Kidney (tissue), 14 donors: ENCODE data around the gene MUS81. TPM values are rescaled to one million over a fixed set of nuclear protein-coding genes. Genes with fewer than 3 reads are reported as not detected.

Experiments
- DNase-seq, 5 donors: peaks; one replicate each; pipeline ENCODE4 v3.0.0-alpha.2; 2013 to 2020
- FAIRE-seq: peaks from 2 replicates; lab custom pipeline; 2012; peaks lifted over from hg19 to GRCh38; lab: Jason Lieb, UNC
- H3K27ac ChIP-seq, 2 donors: one replicate each; pipeline ENCODE4 v1.7.0; 2013; ENCODE audit warnings: low read depth in 2 of 2, low read length in 2 of 2, inconsistent platforms in 1 of 2
- H3K27me3 ChIP-seq: one replicate; pipeline ENCODE4 v1.7.1; 2013; ENCODE audit warnings: low read length, inconsistent platforms; ENCODE audit not compliant: control insufficient read depth, insufficient read depth
- H3K36me3 ChIP-seq, 3 donors: one replicate each; pipeline versions ENCODE4 v1.7.0 to v1.7.1; 2013; ENCODE audit warnings: low read length in 3 of 3, control low read depth in 1 of 3, inconsistent platforms in 1 of 3; ENCODE audit not compliant: insufficient read depth in 3 of 3, control insufficient read depth in 2 of 3
- H3K4me1 ChIP-seq, 3 donors: one replicate each; pipeline versions ENCODE4 v1.7.0 to v1.7.1; 2013; ENCODE audit warnings: low read length in 3 of 3, inconsistent platforms in 1 of 3, low read depth in 1 of 3; ENCODE audit not compliant: control insufficient read depth in 2 of 3, insufficient read depth in 2 of 3
- H3K4me3 ChIP-seq, 3 donors: one replicate each; pipeline versions ENCODE4 v1.7.0 to v1.8.1; 2013; ENCODE audit warnings: low read length in 3 of 3, control low read depth in 1 of 3, inconsistent platforms in 1 of 3
- H3K9ac ChIP-seq, 3 donors: one replicate each; pipeline versions ENCODE4 v1.7.0 to v1.7.1; 2013; ENCODE audit warnings: low read length in 3 of 3, control low read depth in 1 of 3, inconsistent platforms in 1 of 3
- H3K9me3 ChIP-seq, 3 donors: one replicate each; pipeline versions ENCODE4 v1.7.0 to v1.7.1; 2013; ENCODE audit warnings: low read length in 3 of 3, control low read depth in 1 of 3, inconsistent platforms in 1 of 3; ENCODE audit not compliant: control insufficient read depth in 2 of 3, insufficient read depth in 1 of 3
- CTCF ChIP-seq: IDR thresholded peaks from 3 replicates; pipeline ENCODE4 v1.5.1; 2012; ENCODE audit warnings: mild to moderate bottlenecking, moderate library complexity, borderline replicate concordance; ENCODE audit not compliant: insufficient read depth; ENCODE audit errors: extremely low read depth
- intact Hi-C: fragments of 100-400 bp; cut with DNase I; formaldehyde crosslinking; loops from one replicate; pipeline ENCODE4 v1.11.1; 2022
- polyA plus RNA-seq: library from polyadenylated mRNA; stranded (reverse); fragments of 350-450 nt; fragmentation: Illumina TruSeq; extraction: RNeasy Lipid Tissue Mini Kit (QIAGEN cat#74804); gene quantifications from one replicate; pipeline ENCODE4 v1.2.3, GENCODE V29; 2014; ENCODE audit warnings: low read depth, low replicate concordance; ENCODE audit not compliant: insufficient read depth
- total RNA-seq: library from RNA; stranded (reverse); fragmentation: NEBNext Ultra II Directional; extraction: Animal tissue kit (Norgen Biotek cat#: 25700); gene quantifications from one replicate; pipeline ENCODE4 v1.2.1, GENCODE V29; 2021
- donor health status: control.
- donor health status: control.
- donor health status: control.
- donor health status: control.
- donor health status: control.
- donor health status: DM: yes; HTN: yes; CAD: no.
- donor health status: Normal renal cell carcinoma (clear cell type).

Gene MUS81
- total and polyA plus RNA-seq, 2 donors from 2014 or later: 31.2 to 54.9 TPM

DNA sequence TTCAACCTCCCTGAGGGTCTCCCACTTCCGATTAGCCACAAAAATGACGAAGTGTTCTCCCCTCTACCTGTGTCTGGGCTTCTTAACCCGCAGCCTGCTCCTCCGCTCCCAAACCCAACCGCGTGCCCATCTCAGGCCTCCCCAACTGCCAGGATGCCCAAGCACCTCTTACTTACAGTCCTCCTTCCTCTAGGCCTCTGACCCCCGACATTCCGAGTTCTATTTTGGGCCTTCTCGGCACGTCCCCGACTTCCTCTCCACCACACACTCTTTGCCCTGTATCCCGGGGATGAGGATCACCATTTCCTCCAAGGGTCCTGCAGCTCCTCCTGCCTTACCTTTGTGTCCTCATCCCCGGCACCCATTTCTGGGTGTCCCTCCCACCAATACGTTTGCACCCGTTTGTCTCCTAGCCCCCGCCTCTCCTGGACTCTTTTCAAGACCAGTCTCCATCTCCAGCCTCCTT is 388 bp upstream of the MUS81 start:
- peaks cover 6 to 31% (median 22%) of the 10 kb centered on the region in 3 donors for H3K36me3 ChIP-seq
- intact Hi-C loops: no loop called here
- H3K27me3 ChIP-seq: no peaks in the 10 kb centered on the region
- H3K4me1 ChIP-seq: peaks cover 0 to 31% (median 25%) of the 10 kb centered on the region in 3 donors
- FAIRE-seq (no peak), DNase-seq (no peak)
- H3K4me3 ChIP-seq: peak overlapping the region; percentile 66 to 96 (median 75)
- peak overlapping the region; percentile 98 to 100 for H3K27ac ChIP-seq
- TF ChIP-seq CTCF: no peak
- no peaks in the 10 kb centered on the region for H3K9me3 ChIP-seq
- H3K9ac ChIP-seq: peak overlapping the region; percentile 28 to 100 (median 92)

- peak overlapping the region; percentile 66 to 96 (median 75) for H3K4me3 ChIP-seq
Measured at GRCh38 chr11:65861165-65861505, 902 bp downstream of the MUS81 start.

GRCh38 chr11:65861533-65862183 is 1.4 kb downstream of the MUS81 start:
- TF ChIP-seq CTCF: no peak
- Histone ChIP-seq H3K4me3 (peak overlapping the region; percentile 66 to 96 (median 75)), H3K36me3 (peaks cover 0 to 31% (median 18%) of the 10 kb centered on the region in 3 donors), H3K9me3 (no peaks in the 10 kb centered on the region), H3K27me3 (no peaks in the 10 kb centered on the region), H3K4me1 (peaks cover 0 to 22% (median 13%) of the 10 kb centered on the region in 3 donors), H3K9ac (peak overlapping the region; percentile 57 to 100 (median 59)), H3K27ac (no peak overlapping the region)
- intact Hi-C loops: no loop called here
- no peak for FAIRE-seq
- peak in 2 of 5 donors; percentile 50 to 58 for DNase-seq

More at GRCh38 chr11:65861165-65861505, 902 bp downstream of the MUS81 start:
- Histone ChIP-seq H3K36me3 (peaks cover 0 to 29% (median 18%) of the 10 kb centered on the region in 3 donors), H3K9me3 (no peaks in the 10 kb centered on the region), H3K27me3 (no peaks in the 10 kb centered on the region), H3K4me1 (peaks cover 0 to 28% (median 19%) of the 10 kb centered on the region in 3 donors), H3K9ac (peak overlapping the region; percentile 57 to 100 (median 59)), H3K27ac (peak overlapping the region in 1 of 2 donors; percentile 98)
- intact Hi-C loops: no loop called here
- DNase-seq: peak in 2 of 5 donors; percentile 17 to 40
- FAIRE-seq: no peak
- no peak for TF ChIP-seq CTCF
